K562 (cell line): ENCODE data around the gene TEPSIN. TPM values are rescaled to one million over a fixed set of nuclear protein-coding genes. Genes with fewer than 3 reads are reported as not detected.

Experiments used
- ATAC-seq: fragments of 200-7000 bp; cut with Tn5 transposase; 3 replicates; pipeline ENCODE4 v1.9.1; 2020; ENCODE audit warnings: moderate library complexity
- BruUV-seq: library from RNA; stranded (reverse); fragments of 400-500 nt; replicated peaks from 2 replicates; lab custom pipeline; 2021; lab: Mats Ljungman, UMichigan
- CTCF ChIA-PET: fragments of 300-600 bp; formaldehyde crosslinking; extraction: SDS; loops from one replicate; lab custom pipeline; 2021; ENCODE audit warnings: low intra/inter-chr PET ratio; lab: Yijun Ruan, JAX
- POLR2A ChIA-PET: fragments of 300-600, 350-650 bp; sonication (Branson Sonifier 250); formaldehyde crosslinking; extraction: SDS; loops from one replicate; lab custom pipeline; 2021; ENCODE audit warnings: antibody characterized with exemption, inconsistent platforms; lab: Yijun Ruan, JAX
- DNase-seq, 4 experiments: peaks; one replicate each; pipeline versions ENCODE4 v3.0.0 to v3.0.0-alpha.2; 2011 to 2018; ENCODE audit warnings: low spot score in 3 of 4, mixed read lengths in 3 of 4; ENCODE audit errors: extremely low read depth in 1 of 4
- FAIRE-seq: peaks from 2 replicates; lab custom pipeline; 2011; peaks lifted over from hg19 to GRCh38; lab: Jason Lieb, UNC
- H2AFZ ChIP-seq: 2 replicates; pipeline ENCODE4 v1.6.0; 2011; ENCODE audit warnings: low read depth, low read length, control low read depth, inconsistent platforms
- H3K27ac ChIP-seq: fragments of 200-600 bp; 3 replicates; pipeline ENCODE4 v1.8.0; 2011; ENCODE audit warnings: low read depth, mild to moderate bottlenecking, control low read depth, inconsistent platforms, low read length, moderate library complexity, mixed read lengths; ENCODE audit errors: extremely low read depth
- H3K27me3 ChIP-seq, 2 experiments: fragments of 300-600 bp in 1 of 2; 2 replicates in 1 of 2; 3 replicates in 1 of 2; pipeline versions ENCODE4 v1.6.0 to v1.8.0; 2011; ENCODE audit warnings: inconsistent platforms in 2 of 2, low read length in 2 of 2, mild to moderate bottlenecking in 1 of 2, mixed read lengths in 1 of 2, moderate library complexity in 1 of 2; ENCODE audit not compliant: control insufficient read depth in 2 of 2, insufficient read depth in 2 of 2
- H3K36me3 ChIP-seq: fragments of 300-600 bp; 3 replicates; pipeline ENCODE4 v1.8.0; 2011; ENCODE audit warnings: mild to moderate bottlenecking, low read length, inconsistent platforms; ENCODE audit not compliant: control insufficient read depth, insufficient read depth
- H3K4me1 ChIP-seq, 2 experiments: fragments of 200-600 bp in 1 of 2; replicated peaks in 1 of 2; 2 replicates in 1 of 2; 3 replicates in 1 of 2; pipeline versions ENCODE4 v1.5.1 to v1.8.0; 2011; ENCODE audit warnings: inconsistent platforms in 2 of 2, low read length in 2 of 2, mild to moderate bottlenecking in 1 of 2, mixed read lengths in 1 of 2, moderate library complexity in 1 of 2; ENCODE audit not compliant: control insufficient read depth in 2 of 2, insufficient read depth in 2 of 2
- H3K4me2 ChIP-seq: 2 replicates; pipeline ENCODE4 v1.6.1; 2011; ENCODE audit warnings: low read length, control low read depth, inconsistent platforms, mixed read lengths; ENCODE audit not compliant: insufficient read depth
- H3K4me3 ChIP-seq: fragments of 200-600 bp; sonication (generic), shearing (Covaris generic); 2 replicates; pipeline ENCODE4 v1.5.1; 2016; ENCODE audit warnings: control low read depth, inconsistent platforms
- H3K79me2 ChIP-seq: fragments of 200-600 bp; 3 replicates; pipeline ENCODE4 v1.8.0; 2011; ENCODE audit warnings: low read length, inconsistent platforms; ENCODE audit not compliant: control insufficient read depth, insufficient read depth
- H3K9ac ChIP-seq, 2 experiments: 2 replicates each; pipeline versions ENCODE4 v1.6.0 to v1.6.1; 2011; ENCODE audit warnings: low read depth in 2 of 2, low read length in 2 of 2, control low read depth in 1 of 2, inconsistent platforms in 1 of 2, mild to moderate bottlenecking in 1 of 2, mixed read lengths in 1 of 2; ENCODE audit not compliant: insufficient read depth in 1 of 2
- H3K9me1 ChIP-seq: one replicate; pipeline ENCODE4 v1.6.0; 2011; ENCODE audit warnings: inconsistent platforms, mild to moderate bottlenecking, low read length, moderate library complexity; ENCODE audit not compliant: control insufficient read depth, insufficient read depth
- H3K9me3 ChIP-seq: replicated peaks from 2 replicates; pipeline ENCODE4 v1.5.1; 2011; ENCODE audit warnings: low read depth, low read length, inconsistent platforms; ENCODE audit not compliant: control insufficient read depth, insufficient read depth
- H4K20me1 ChIP-seq: replicated peaks from 2 replicates; pipeline ENCODE4 v1.6.1; 2011; ENCODE audit warnings: low read length, inconsistent platforms, mixed read lengths; ENCODE audit not compliant: control insufficient read depth, insufficient read depth
- NR3C1 ChIP-seq: sonication (generic); formaldehyde crosslinking; IDR thresholded peaks from 2 replicates; pipeline ENCODE4 v1.8.1; 2022; ENCODE audit warnings: missing genetic modification reagents
- POLR2G ChIP-seq: fragments of 200-400 bp; formaldehyde crosslinking; IDR thresholded peaks from 2 replicates; pipeline ENCODE4 v1.6.1; 2017; ENCODE audit warnings: low read depth, mild to moderate bottlenecking, antibody characterized with exemption, low read length, moderate library complexity
- WGBS: fragments of 100-300 bp; shearing (Covaris generic); methylation state at CpG from one replicate; pipeline ENCODE4 v1.1.6; 2016; ENCODE audit warnings: low coverage, mixed read lengths; ENCODE audit not compliant: insufficient coverage; ENCODE audit errors: missing lambda C conversion rate; 5-methylcytosine and 5-hydroxymethylcytosine counted together
- in situ Hi-C: fragments of 300-500 bp; cut with MboI; formaldehyde crosslinking; loops from 4 replicates; pipeline ENCODE4 v1.15.0; 2018; ENCODE audit warnings: inconsistent platforms, mixed read lengths
- intact Hi-C: fragments of 100-400 bp; cut with micrococcal nuclease; formaldehyde crosslinking; loops from 2 replicates; pipeline ENCODE4 v1.14.2; 2022
- polyA plus RNA-seq, 8 experiments: library from polyadenylated mRNA; depleted of rRNA in 4 of 8; stranded (reverse) in 5 of 8; unstranded in 3 of 8; fragments of >200 nt; fragmentation: Nextera tagmentation in 2 of 8; fragmentation: Illumina TruSeq in 1 of 8; extraction: Ambion mirVana in 2 of 8; extraction: Trizol in 1 of 8; gene quantifications; 2 replicates each; pipeline versions ENCODE4 v1.2.1 to v1.2.3, GENCODE V29; 2011 to 2014; ENCODE audit warnings: inconsistent platforms in 1 of 8, missing spikeins in 1 of 8
- total RNA-seq, 7 experiments: library from RNA; depleted of rRNA in 6 of 7; stranded (reverse); fragments of >200 nt in 6 of 7; fragmentation: Illumina TruSeq in 2 of 7; extraction: Trizol in 2 of 7; gene quantifications; 2 replicates each; pipeline versions ENCODE4 v1.2.1 to v1.2.3, GENCODE V29; 2011 to 2021; ENCODE audit warnings: low replicate concordance in 1 of 7
- TF ChIP-seq, protein P1 (sequence below): sonication (generic); formaldehyde crosslinking; IDR thresholded peaks from 2 replicates; pipeline ENCODE4 v1.8.1; 2023; ENCODE audit warnings: mild to moderate bottlenecking, missing genetic modification reagents

The TEPSIN gene
- total and polyA plus RNA-seq, 9 of the 15 experiments (the other 6 are each of a cell fraction or from before 2014, with no cell fraction given): 0.80 to 29.8 (median 5.3) TPM

DNA sequence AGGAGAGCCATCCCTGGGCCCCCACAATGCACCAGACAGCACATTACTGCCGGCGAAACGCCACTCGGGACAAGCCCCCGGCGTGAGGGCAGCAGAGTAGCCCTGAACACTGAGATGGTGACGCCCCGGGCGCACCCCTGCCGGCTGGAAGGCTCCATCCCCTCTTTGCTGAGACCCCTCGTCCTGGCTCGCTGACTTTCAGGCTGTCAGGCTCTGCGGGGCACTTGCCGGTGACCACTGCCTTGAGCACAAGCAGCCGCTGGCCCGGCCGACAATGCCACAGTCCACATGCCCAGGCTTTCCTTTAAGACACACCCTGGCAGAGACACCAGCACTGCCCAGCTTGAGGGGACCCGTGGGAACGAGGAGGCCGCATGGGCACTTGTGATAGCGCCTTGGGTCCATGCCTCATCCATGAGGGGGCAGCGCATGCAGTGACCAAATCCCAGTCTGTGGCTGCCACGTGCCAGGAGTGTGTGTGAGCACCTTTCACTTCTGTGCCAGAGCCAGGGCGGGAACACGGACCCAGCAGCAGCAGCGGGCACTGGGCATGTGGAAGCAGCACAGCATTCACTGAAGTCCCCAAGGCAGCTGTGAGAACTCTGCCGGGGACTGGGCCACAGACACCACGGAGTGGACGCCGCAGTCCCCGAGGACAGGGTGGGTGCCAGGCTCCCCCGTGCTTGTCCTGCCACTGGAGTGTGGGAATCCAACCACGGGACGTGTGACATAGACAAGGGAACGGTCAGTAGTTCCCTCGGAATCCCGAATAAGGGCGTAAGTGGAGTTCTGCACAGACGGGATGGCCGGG lies 24.7 kb upstream of the TEPSIN start:
- BruUV-seq: no TSS peak

More for the DNA sequence above, 24.7 kb upstream of the TEPSIN start:
- DNase-seq (no peak), FAIRE-seq (no peak)
- Histone ChIP-seq H3K9ac (peak overlapping the region in 1 of 2 experiments; percentile 41; a peak in 1 of 4 replicates), H3K79me2 (no peaks in the 10 kb centered on the region), H4K20me1 (no peaks in the 10 kb centered on the region), H3K27ac (no peak overlapping the region), H3K4me3 (no peak overlapping the region), H3K9me1 (no peaks in the 10 kb centered on the region), H3K4me2 (no peak overlapping the region), H3K9me3 (no peaks in the 10 kb centered on the region), H3K4me1 (peaks cover 2 to 32% of the 10 kb centered on the region in 2 experiments; a peak in 3 of 5 replicates), H3K36me3 (peaks cover 72% of the 10 kb centered on the region; the same call in 2 of the 3 replicates), H2AFZ (no peak overlapping the region)
- ChIA-PET POLR2A (no interaction called here), CTCF (no interaction called here)
- intact Hi-C loops: no loop called here
- in situ Hi-C loops: no loop called here
- TF ChIP-seq POLR2G: peak; percentile 54
- TF ChIP-seq, protein P1, sequence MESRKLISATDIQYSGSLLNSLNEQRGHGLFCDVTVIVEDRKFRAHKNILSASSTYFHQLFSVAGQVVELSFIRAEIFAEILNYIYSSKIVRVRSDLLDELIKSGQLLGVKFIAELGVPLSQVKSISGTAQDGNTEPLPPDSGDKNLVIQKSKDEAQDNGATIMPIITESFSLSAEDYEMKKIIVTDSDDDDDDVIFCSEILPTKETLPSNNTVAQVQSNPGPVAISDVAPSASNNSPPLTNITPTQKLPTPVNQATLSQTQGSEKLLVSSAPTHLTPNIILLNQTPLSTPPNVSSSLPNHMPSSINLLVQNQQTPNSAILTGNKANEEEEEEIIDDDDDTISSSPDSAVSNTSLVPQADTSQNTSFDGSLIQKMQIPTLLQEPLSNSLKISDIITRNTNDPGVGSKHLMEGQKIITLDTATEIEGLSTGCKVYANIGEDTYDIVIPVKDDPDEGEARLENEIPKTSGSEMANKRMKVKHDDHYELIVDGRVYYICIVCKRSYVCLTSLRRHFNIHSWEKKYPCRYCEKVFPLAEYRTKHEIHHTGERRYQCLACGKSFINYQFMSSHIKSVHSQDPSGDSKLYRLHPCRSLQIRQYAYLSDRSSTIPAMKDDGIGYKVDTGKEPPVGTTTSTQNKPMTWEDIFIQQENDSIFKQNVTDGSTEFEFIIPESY: peak; percentile 99
- TF ChIP-seq NR3C1: no peak
- TF ChIP-seq, all 486 proteins: peak for 2
- no peak for ATAC-seq
- no peaks in the 10 kb centered on the region for H3K27me3 ChIP-seq
- 92% methylated on average over 34 of the region's 40 CpGs for WGBS
